Esophagus squamous epithelium (tissue), 4 donors: ENCODE data around the gene FOXO6.

Source experiments
- CTCF ChIP-seq, 6 experiments: fragments of 450-650 bp in 4 of 6; fragments of 200-600 bp in 2 of 6; sonication (generic) in 2 of 6; IDR thresholded peaks; one replicate each; pipeline ENCODE4 v1.5.1; 2016 to 2019; ENCODE audit warnings: antibody characterized with exemption in 6 of 6, mild to moderate bottlenecking in 4 of 6, moderate library complexity in 4 of 6
- POLR2A ChIP-seq, 4 donors: fragments of 450-650 bp; IDR thresholded peaks; one replicate each; pipeline ENCODE4 v1.6.1; 2017; ENCODE audit warnings: antibody characterized with exemption in 4 of 4, mild to moderate bottlenecking in 4 of 4, moderate library complexity in 3 of 4

- no peak for TF ChIP-seq CTCF (IDR thresholded peaks at IDR 0.05)
- no peak for TF ChIP-seq POLR2A (IDR thresholded peaks at IDR 0.05)
These were observed 33.1 kb upstream of the FOXO6 start for GRCh38 chr1:41328001-41328615.
